ENCODE results near the gene SARM1.

DNA sequence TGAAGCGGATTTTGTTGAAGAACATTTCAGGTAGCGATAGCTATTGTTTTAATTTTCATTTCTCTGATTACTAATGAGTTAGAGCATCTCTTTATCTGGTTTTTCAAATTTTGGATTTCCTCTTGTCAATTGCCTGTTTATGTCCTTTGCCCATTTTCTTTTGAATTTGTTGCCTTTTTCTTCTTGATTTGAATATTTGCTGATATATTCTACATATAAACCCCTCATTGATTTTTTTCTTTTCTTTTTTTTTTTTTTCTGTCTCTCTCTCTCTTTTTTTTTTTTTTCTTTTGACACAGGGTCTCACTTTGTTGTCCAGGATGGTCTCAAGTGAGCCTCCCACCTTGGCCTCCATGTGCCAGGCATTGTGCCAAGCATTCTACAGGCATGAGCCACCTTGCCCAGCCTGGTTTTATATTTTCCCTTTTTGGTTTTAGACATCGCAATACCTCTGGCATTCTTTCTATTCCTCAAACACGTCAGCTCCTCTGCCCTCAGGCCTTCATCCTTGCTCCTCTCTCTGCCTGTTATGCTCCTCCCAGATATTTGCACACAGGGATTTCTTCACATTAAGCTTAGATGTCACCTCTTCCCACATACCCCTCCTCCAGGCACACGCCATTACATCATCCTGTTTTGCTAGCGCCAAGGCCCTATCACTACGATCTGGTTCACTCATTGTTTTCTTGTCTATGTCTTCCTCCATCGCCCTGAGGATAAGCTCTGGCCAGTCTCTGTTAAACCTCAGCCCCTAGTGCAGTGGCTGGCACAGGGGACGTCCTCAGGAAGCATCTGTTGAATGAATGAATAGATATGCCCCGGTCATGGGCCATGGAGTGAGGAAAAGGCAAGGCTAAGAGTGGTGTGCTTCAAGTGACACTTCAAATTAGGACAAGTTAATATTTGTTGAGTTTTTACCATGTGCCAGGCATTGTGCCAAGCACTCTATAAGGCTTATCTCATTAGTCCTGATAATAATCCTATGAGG is 8.6 kb downstream of the SARM1 start:
- TF ChIP-seq POLR2A (IDR thresholded peaks at IDR 0.05; ENCODE audit: low read depth, low read length) (no peak), POLR2AphosphoS5 (IDR thresholded peaks at IDR 0.05; ENCODE audit: low read depth, low read length) (no peak), TAF1 (IDR thresholded peaks at IDR 0.05; ENCODE audit: low read depth, low read length) (no peak)

Data from GM12891 (cell line).